ENCODE data around the gene TMCC1. TPM values are rescaled to one million over a fixed set of nuclear protein-coding genes. Genes with fewer than 3 reads are reported as not detected.

The TMCC1 gene
- total RNA-seq, 1 experiment from 2014 or later = 23.0 TPM

DNA sequence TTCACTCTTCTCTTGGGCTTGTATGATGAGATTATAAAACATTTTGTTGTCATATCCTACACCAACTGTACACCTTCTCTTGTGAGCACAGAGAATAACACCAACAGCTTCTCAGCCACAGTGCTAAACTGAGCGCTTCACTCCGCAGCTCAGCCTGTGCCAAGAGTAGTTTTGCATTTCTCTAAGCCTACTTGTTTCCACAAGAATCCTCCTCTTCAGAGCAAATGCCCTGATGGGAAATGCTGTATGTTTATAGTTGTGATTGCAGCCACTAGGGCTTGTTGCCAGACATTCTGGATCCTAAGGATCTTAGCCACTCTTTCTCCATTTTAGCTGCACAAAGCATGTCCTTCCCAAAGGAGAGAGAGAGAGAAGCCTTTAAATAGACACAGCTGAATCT, 148.3 kb downstream of the TMCC1 start:
- H3K9me2 ChIP-seq (replicated peaks; ENCODE audit: insufficient read depth, low read length) = no peaks in the 10 kb centered on the region
- peaks cover 96% of the 10 kb centered on the region for H3K79me2 ChIP-seq (ENCODE audit: low read length)
- no peaks in the 10 kb centered on the region for H4K20me1 ChIP-seq (ENCODE audit: insufficient read depth, low read depth, low read length)
- H3K4me1 ChIP-seq (ENCODE audit: low read length) = peaks cover 92% of the 10 kb centered on the region
- H3K9ac ChIP-seq (ENCODE audit: low read length) = peak overlapping the region; percentile 44
- DNase-seq = peak; percentile 69
- H3K36me3 ChIP-seq (ENCODE audit: insufficient read depth, low read length) = no peaks in the 10 kb centered on the region
- peak overlapping the region; percentile 67 for H3K4me2 ChIP-seq (ENCODE audit: low read depth, low read length, poor library complexity, severe bottlenecking)
- H3K4me3 ChIP-seq (ENCODE audit: low read length) = peak overlapping the region; percentile 44; the same call in 1 of the 2 replicates
- H3K9me3 ChIP-seq (ENCODE audit: low read length) = no peaks in the 10 kb centered on the region
- no peaks in the 10 kb centered on the region for H3K27me3 ChIP-seq (ENCODE audit: low read length)
- H2AFZ ChIP-seq (ENCODE audit: low read length) = no peak overlapping the region
- peak overlapping the region; percentile 76 for H3K27ac ChIP-seq (ENCODE audit: low read length)

DNA sequence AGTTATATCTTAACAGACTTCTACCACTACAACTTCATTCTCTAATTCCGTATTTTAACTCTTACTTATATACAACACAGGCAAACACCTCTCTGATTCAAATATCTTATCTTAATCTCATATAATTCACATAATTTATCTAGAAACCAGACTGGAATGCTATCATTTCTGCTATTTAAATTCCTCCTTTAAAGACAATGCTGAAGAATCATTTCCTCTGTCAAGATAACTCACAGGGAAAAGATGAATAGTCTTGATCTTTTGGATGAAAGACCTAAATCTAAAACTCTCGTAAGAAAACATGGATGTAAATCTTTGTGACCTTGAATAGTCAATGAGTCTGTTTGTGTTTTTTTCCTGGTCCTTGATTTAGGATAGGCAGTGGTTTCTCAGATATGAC, 151.7 kb downstream of the TMCC1 start:
- no peaks in the 10 kb centered on the region for H3K9me2 ChIP-seq (replicated peaks; ENCODE audit: insufficient read depth, low read length)
- H4K20me1 ChIP-seq (ENCODE audit: insufficient read depth, low read depth, low read length) = no peaks in the 10 kb centered on the region
- peaks cover 82% of the 10 kb centered on the region for H3K4me1 ChIP-seq (ENCODE audit: low read length)
- peak overlapping the region; percentile 48 for H3K27ac ChIP-seq (ENCODE audit: low read length)
- no peaks in the 10 kb centered on the region for H3K27me3 ChIP-seq (ENCODE audit: low read length)
- H2AFZ ChIP-seq (ENCODE audit: low read length) = no peak overlapping the region
- H3K4me2 ChIP-seq (ENCODE audit: low read depth, low read length, poor library complexity, severe bottlenecking) = peak overlapping the region; percentile 14
- H3K4me3 ChIP-seq (ENCODE audit: low read length) = no peak overlapping the region
- DNase-seq = no peak
- no peaks in the 10 kb centered on the region for H3K36me3 ChIP-seq (ENCODE audit: insufficient read depth, low read length)
- peaks cover 95% of the 10 kb centered on the region for H3K79me2 ChIP-seq (ENCODE audit: low read length)
- H3K9ac ChIP-seq (ENCODE audit: low read length) = no peak overlapping the region
- no peaks in the 10 kb centered on the region for H3K9me3 ChIP-seq (ENCODE audit: low read length)

DNA sequence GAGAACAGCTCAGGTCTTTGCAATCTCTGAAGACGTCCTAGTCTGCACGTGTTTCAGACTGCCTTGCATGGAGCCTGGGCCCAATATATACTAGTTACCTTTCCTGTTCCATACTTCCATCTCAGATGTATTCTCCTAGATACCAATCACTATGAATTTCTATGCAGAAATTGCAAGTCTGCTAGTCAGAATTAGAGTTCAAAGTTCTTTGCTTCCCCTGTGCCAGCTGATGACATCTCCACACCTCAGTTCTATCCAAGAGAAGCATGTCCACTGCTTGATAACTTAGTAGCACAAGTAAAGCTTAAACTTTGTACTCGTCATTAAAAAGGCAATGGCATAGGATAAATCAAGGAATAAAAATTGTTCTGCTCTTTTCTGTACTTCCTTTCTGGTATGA, 153.4 kb downstream of the TMCC1 start:
- Histone ChIP-seq H3K9me2 (replicated peaks; ENCODE audit: insufficient read depth, low read length) (no peaks in the 10 kb centered on the region), H3K36me3 (ENCODE audit: insufficient read depth, low read length) (no peaks in the 10 kb centered on the region), H2AFZ (ENCODE audit: low read length) (no peak overlapping the region), H3K27ac (ENCODE audit: low read length) (peak overlapping the region; percentile 16; the same call in 1 of the 2 replicates), H3K27me3 (ENCODE audit: low read length) (no peaks in the 10 kb centered on the region), H3K4me1 (ENCODE audit: low read length) (peaks cover 65% of the 10 kb centered on the region), H4K20me1 (ENCODE audit: insufficient read depth, low read depth, low read length) (no peaks in the 10 kb centered on the region), H3K79me2 (ENCODE audit: low read length) (peaks cover 89% of the 10 kb centered on the region), H3K4me3 (ENCODE audit: low read length) (no peak overlapping the region), H3K9ac (ENCODE audit: low read length) (no peak overlapping the region), H3K9me3 (ENCODE audit: low read length) (no peaks in the 10 kb centered on the region), H3K4me2 (ENCODE audit: low read depth, low read length, poor library complexity, severe bottlenecking) (no peak overlapping the region)
- no peak for DNase-seq

DNA sequence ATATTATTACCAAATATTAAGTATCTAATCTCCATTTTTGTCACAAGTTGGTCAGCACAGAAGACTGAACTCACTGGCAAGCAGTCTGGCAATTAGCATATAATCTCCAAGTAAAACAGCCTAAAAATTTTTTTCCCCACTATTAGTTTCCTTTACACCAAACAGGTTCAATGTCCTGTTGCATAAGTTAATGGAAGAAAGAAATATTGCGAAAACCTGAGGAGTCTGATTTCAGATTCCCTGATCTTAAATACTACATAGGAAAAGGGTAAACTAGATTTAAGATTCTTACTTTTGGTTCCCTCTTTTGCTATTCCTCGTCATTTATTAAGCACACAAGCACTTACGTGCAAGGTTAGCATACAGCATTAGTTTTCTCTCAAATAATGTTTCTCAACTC, 153.9 kb downstream of the TMCC1 start:
- Histone ChIP-seq H2AFZ (ENCODE audit: low read length) (no peak overlapping the region), H4K20me1 (ENCODE audit: insufficient read depth, low read depth, low read length) (no peaks in the 10 kb centered on the region), H3K27me3 (ENCODE audit: low read length) (no peaks in the 10 kb centered on the region), H3K4me3 (ENCODE audit: low read length) (no peak overlapping the region), H3K27ac (ENCODE audit: low read length) (peak overlapping the region; percentile 16; the same call in 1 of the 2 replicates), H3K36me3 (ENCODE audit: insufficient read depth, low read length) (no peaks in the 10 kb centered on the region), H3K9ac (ENCODE audit: low read length) (no peak overlapping the region), H3K4me2 (ENCODE audit: low read depth, low read length, poor library complexity, severe bottlenecking) (no peak overlapping the region), H3K9me3 (ENCODE audit: low read length) (no peaks in the 10 kb centered on the region), H3K4me1 (ENCODE audit: low read length) (peaks cover 60% of the 10 kb centered on the region), H3K9me2 (replicated peaks; ENCODE audit: insufficient read depth, low read length) (no peaks in the 10 kb centered on the region), H3K79me2 (ENCODE audit: low read length) (peaks cover 88% of the 10 kb centered on the region)
- DNase-seq = no peak

DNA sequence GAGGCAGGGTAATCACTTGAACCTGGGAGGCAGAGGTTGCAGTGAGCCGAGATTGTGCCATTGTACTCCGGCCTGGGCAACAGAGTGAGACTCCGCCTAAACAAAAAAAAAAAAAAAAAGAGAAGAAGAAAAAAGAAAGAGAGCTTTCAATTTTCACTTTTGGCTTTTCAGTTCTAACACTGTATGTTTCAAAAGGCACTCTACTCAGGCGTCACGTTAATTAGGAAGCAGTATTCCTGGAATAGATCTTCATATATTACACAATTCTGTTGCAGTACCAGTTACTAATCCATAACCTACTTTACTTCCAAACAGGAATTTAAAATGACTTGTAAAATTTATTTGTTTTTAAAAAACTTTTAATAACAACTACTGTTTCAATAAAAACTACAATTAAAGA, 155.3 kb downstream of the TMCC1 start:
- Histone ChIP-seq H3K36me3 (ENCODE audit: insufficient read depth, low read length) (no peaks in the 10 kb centered on the region), H3K4me2 (ENCODE audit: low read depth, low read length, poor library complexity, severe bottlenecking) (no peak overlapping the region), H3K4me3 (ENCODE audit: low read length) (no peak overlapping the region), H4K20me1 (ENCODE audit: insufficient read depth, low read depth, low read length) (no peaks in the 10 kb centered on the region), H3K79me2 (ENCODE audit: low read length) (peaks cover 88% of the 10 kb centered on the region), H3K9me2 (replicated peaks; ENCODE audit: insufficient read depth, low read length) (no peaks in the 10 kb centered on the region), H3K4me1 (ENCODE audit: low read length) (peaks cover 57% of the 10 kb centered on the region), H3K27me3 (ENCODE audit: low read length) (no peaks in the 10 kb centered on the region), H2AFZ (ENCODE audit: low read length) (no peak overlapping the region), H3K9ac (ENCODE audit: low read length) (no peak overlapping the region), H3K9me3 (ENCODE audit: low read length) (no peaks in the 10 kb centered on the region), H3K27ac (ENCODE audit: low read length) (no peak overlapping the region)
- DNase-seq = no peak

DNA sequence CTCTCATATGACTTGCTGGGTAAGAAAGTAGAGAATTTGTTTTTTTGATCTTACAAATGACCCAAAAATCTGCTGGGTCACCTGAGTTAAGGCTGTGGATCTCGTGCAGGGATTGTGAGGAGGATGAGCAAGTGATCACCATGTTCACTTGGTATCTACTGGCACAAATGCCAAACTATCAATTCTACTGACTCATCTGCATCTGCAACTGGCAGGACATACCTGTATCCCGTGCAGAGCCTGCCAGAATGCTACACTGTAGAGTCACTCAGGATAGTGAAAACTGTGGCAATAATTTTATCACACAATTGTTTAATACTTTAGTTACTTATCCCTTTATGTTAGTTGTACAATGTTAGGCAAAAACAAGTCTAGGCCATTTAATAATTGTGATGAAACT, 157.4 kb downstream of the TMCC1 start:
- H2AFZ ChIP-seq (ENCODE audit: low read length) = no peak overlapping the region
- no peaks in the 10 kb centered on the region for H3K9me3 ChIP-seq (ENCODE audit: low read length)
- H4K20me1 ChIP-seq (ENCODE audit: insufficient read depth, low read depth, low read length) = no peaks in the 10 kb centered on the region
- peaks cover 36% of the 10 kb centered on the region for H3K4me1 ChIP-seq (ENCODE audit: low read length)
- H3K36me3 ChIP-seq (ENCODE audit: insufficient read depth, low read length) = no peaks in the 10 kb centered on the region
- H3K4me2 ChIP-seq (ENCODE audit: low read depth, low read length, poor library complexity, severe bottlenecking) = no peak overlapping the region
- H3K79me2 ChIP-seq (ENCODE audit: low read length) = peaks cover 88% of the 10 kb centered on the region
- H3K4me3 ChIP-seq (ENCODE audit: low read length) = no peak overlapping the region
- H3K27me3 ChIP-seq (ENCODE audit: low read length) = no peaks in the 10 kb centered on the region
- no peaks in the 10 kb centered on the region for H3K9me2 ChIP-seq (replicated peaks; ENCODE audit: insufficient read depth, low read length)
- DNase-seq = no peak
- no peak overlapping the region for H3K27ac ChIP-seq (ENCODE audit: low read length)
- H3K9ac ChIP-seq (ENCODE audit: low read length) = no peak overlapping the region

DNA sequence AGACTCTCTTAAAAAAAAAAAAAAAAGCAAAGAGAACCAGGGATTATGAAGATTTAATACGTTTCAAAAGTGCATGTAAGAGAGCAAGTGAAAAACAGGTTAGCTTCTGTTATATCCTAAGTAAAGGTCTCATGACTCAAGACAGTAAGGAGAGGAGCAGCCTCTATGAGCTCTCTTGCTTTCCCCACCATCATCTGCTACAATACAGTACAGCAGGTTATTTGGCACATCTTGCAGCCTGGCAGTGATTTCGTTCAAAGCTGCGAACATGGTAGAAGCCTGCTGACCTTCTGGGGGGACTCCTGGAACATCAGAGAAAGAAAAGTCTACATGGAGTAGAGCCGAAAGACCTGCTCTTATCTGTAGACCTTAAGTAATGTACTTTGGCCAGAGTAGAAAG, 157.9 kb downstream of the TMCC1 start:
- no peak for DNase-seq
- Histone ChIP-seq H3K4me3 (ENCODE audit: low read length) (no peak overlapping the region), H3K9ac (ENCODE audit: low read length) (no peak overlapping the region), H4K20me1 (ENCODE audit: insufficient read depth, low read depth, low read length) (no peaks in the 10 kb centered on the region), H3K27me3 (ENCODE audit: low read length) (no peaks in the 10 kb centered on the region), H3K79me2 (ENCODE audit: low read length) (peaks cover 88% of the 10 kb centered on the region), H2AFZ (ENCODE audit: low read length) (no peak overlapping the region), H3K4me1 (ENCODE audit: low read length) (peaks cover 32% of the 10 kb centered on the region), H3K9me2 (replicated peaks; ENCODE audit: insufficient read depth, low read length) (no peaks in the 10 kb centered on the region), H3K9me3 (ENCODE audit: low read length) (no peaks in the 10 kb centered on the region), H3K4me2 (ENCODE audit: low read depth, low read length, poor library complexity, severe bottlenecking) (no peak overlapping the region), H3K27ac (ENCODE audit: low read length) (no peak overlapping the region), H3K36me3 (ENCODE audit: insufficient read depth, low read length) (no peaks in the 10 kb centered on the region)

DNA sequence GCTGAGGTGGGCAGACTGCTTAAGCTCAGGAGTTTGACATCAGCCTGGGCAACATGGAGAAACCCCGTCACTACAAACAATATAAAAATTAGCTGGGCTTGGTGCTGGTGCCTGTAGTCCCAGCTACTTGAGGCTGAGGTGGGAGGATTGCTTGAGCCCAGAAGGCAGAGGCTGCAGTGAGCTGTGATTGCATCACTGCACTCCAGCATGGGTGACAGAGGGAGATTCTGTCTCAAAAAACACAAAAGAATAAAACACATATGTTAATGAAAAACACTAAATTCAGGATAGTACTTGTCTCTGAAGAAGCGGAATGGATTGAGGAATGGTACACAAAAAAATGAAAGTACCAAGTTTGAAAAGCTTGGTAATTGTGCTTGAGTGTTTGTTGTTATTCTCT, 159.1 kb downstream of the TMCC1 start:
- no peak overlapping the region for H3K9ac ChIP-seq (ENCODE audit: low read length)
- H3K27ac ChIP-seq (ENCODE audit: low read length) = no peak overlapping the region
- no peak overlapping the region for H2AFZ ChIP-seq (ENCODE audit: low read length)
- no peaks in the 10 kb centered on the region for H3K36me3 ChIP-seq (ENCODE audit: insufficient read depth, low read length)
- no peaks in the 10 kb centered on the region for H3K9me3 ChIP-seq (ENCODE audit: low read length)
- no peak for DNase-seq
- H3K27me3 ChIP-seq (ENCODE audit: low read length) = no peaks in the 10 kb centered on the region
- no peaks in the 10 kb centered on the region for H3K9me2 ChIP-seq (replicated peaks; ENCODE audit: insufficient read depth, low read length)
- H3K4me1 ChIP-seq (ENCODE audit: low read length) = peaks cover 20% of the 10 kb centered on the region
- no peaks in the 10 kb centered on the region for H4K20me1 ChIP-seq (ENCODE audit: insufficient read depth, low read depth, low read length)
- no peak overlapping the region for H3K4me3 ChIP-seq (ENCODE audit: low read length)
- H3K79me2 ChIP-seq (ENCODE audit: low read length) = peaks cover 83% of the 10 kb centered on the region
- H3K4me2 ChIP-seq (ENCODE audit: low read depth, low read length, poor library complexity, severe bottlenecking) = no peak overlapping the region
